ENCODE measurements around the gene RESF1. TPM values are rescaled to one million over a fixed set of nuclear protein-coding genes. Genes with fewer than 3 reads are reported as not detected.

Gene RESF1
- total RNA-seq, 1 experiment from 2014 or later, result 14.8 TPM

- Histone ChIP-seq H2AFZ (ENCODE audit: low read length) (no peak overlapping the region), H3K9me2 (replicated peaks; ENCODE audit: low read length) (no peaks in the 10 kb centered on the region), H3K27me3 (ENCODE audit: low read length) (no peaks in the 10 kb centered on the region), H3K4me3 (ENCODE audit: low read length) (peak overlapping the region; percentile 90), H3K4me1 (ENCODE audit: insufficient read depth, low read length) (peaks cover 14% of the 10 kb centered on the region; the same call in 1 of the 2 replicates), H3K4me2 (ENCODE audit: low read length) (peak overlapping the region; percentile 86), H3K27ac (ENCODE audit: low read length) (no peak overlapping the region), H3K9ac (ENCODE audit: low read length) (no peak overlapping the region), H3K36me3 (ENCODE audit: low read depth, low read length) (0 out of 2 replicates have a peak, but pooled peaks cover 3% of the 10 kb centered on the region), H3K9me3 (ENCODE audit: low read length) (no peaks in the 10 kb centered on the region), H4K20me1 (ENCODE audit: low read length) (no peaks in the 10 kb centered on the region), H3F3A (ENCODE audit: low read length, unreplicated experiment) (no peaks in the 10 kb centered on the region), H3K79me2 (ENCODE audit: low read length) (peaks cover 46% of the 10 kb centered on the region)
- DNase-seq, result no peak
- no TSS peak for BruUV-seq (replicated peaks)
- ChIA-PET POLR2A (ENCODE audit: unreplicated experiment) (no interaction called here), CTCF (no interaction called here)
- ATAC-seq, result no peak
- TF ChIP-seq EZH2phosphoT487 (IDR thresholded peaks at IDR 0.05; ENCODE audit: borderline replicate concordance, low read length), result no peak
- TF ChIP-seq EZH2 (IDR thresholded peaks at IDR 0.05; ENCODE audit: low read length, unreplicated experiment), result no peak
- TF ChIP-seq CTCF (conservative IDR thresholded peaks at IDR 0.05; ENCODE audit: low read depth, low read length), result no peak
- intact Hi-C loops (cut with micrococcal nuclease), result loop anchor here (2.0 to 10.0 kb wide), 4 partner anchors 90 to 351 kb away; partner anchors contain the start of gene ETFBKMT
Measured at GRCh38 chr12:31961137-31961536, 1.9 kb downstream of the RESF1 start.

GRCh38 chr12:31962076-31962475, 2.9 kb downstream of the RESF1 start:
- no peak overlapping the region for H2AFZ ChIP-seq (ENCODE audit: low read length)
- H3K4me3 ChIP-seq (ENCODE audit: low read length), result no peak overlapping the region
- BruUV-seq (replicated peaks), result no TSS peak
- no peaks in the 10 kb centered on the region for H3F3A ChIP-seq (ENCODE audit: low read length, unreplicated experiment)
- ATAC-seq (no peak), DNase-seq (no peak)
- H3K4me2 ChIP-seq (ENCODE audit: low read length), result no peak overlapping the region
- no peaks in the 10 kb centered on the region for H3K9me3 ChIP-seq (ENCODE audit: low read length)
- H3K9ac ChIP-seq (ENCODE audit: low read length), result no peak overlapping the region
- CTCF ChIA-PET, result no interaction called here
- TF ChIP-seq CTCF (conservative IDR thresholded peaks at IDR 0.05; ENCODE audit: low read depth, low read length) (no peak), EZH2phosphoT487 (IDR thresholded peaks at IDR 0.05; ENCODE audit: borderline replicate concordance, low read length) (no peak), EZH2 (IDR thresholded peaks at IDR 0.05; ENCODE audit: low read length, unreplicated experiment) (no peak)
- H4K20me1 ChIP-seq (ENCODE audit: low read length), result no peaks in the 10 kb centered on the region
- H3K36me3 ChIP-seq (ENCODE audit: low read depth, low read length), result 0 out of 2 replicates have a peak, but pooled peaks cover 3% of the 10 kb centered on the region
- no peaks in the 10 kb centered on the region for H3K9me2 ChIP-seq (replicated peaks; ENCODE audit: low read length)
- H3K79me2 ChIP-seq (ENCODE audit: low read length), result peaks cover 53% of the 10 kb centered on the region
- peaks cover 14% of the 10 kb centered on the region; the same call in 1 of the 2 replicates for H3K4me1 ChIP-seq (ENCODE audit: insufficient read depth, low read length)
- intact Hi-C loops (cut with micrococcal nuclease), result loop anchor here (5.0 to 10.0 kb wide), 3 partner anchors 277 to 350 kb away; partner anchors contain the start of gene ETFBKMT
- no peaks in the 10 kb centered on the region for H3K27me3 ChIP-seq (ENCODE audit: low read length)
- POLR2A ChIA-PET (ENCODE audit: unreplicated experiment), result no interaction called here
- no peak overlapping the region for H3K27ac ChIP-seq (ENCODE audit: low read length)

- no peaks in the 10 kb centered on the region for H3K27me3 ChIP-seq (ENCODE audit: low read length)
- H3K9ac ChIP-seq (ENCODE audit: low read length), result no peak overlapping the region
- DNase-seq, result no peak
- 0 out of 2 replicates have a peak, but pooled peaks cover 3% of the 10 kb centered on the region for H3K36me3 ChIP-seq (ENCODE audit: low read depth, low read length)
- no peak overlapping the region for H3K4me2 ChIP-seq (ENCODE audit: low read length)
- H2AFZ ChIP-seq (ENCODE audit: low read length), result no peak overlapping the region
- H3K27ac ChIP-seq (ENCODE audit: low read length), result no peak overlapping the region
- H3K9me3 ChIP-seq (ENCODE audit: low read length), result no peaks in the 10 kb centered on the region
- H3K4me1 ChIP-seq (ENCODE audit: insufficient read depth, low read length), result peaks cover 10% of the 10 kb centered on the region; the same call in 1 of the 2 replicates
- no peaks in the 10 kb centered on the region for H4K20me1 ChIP-seq (ENCODE audit: low read length)
- CTCF ChIA-PET, result no interaction called here
- no peaks in the 10 kb centered on the region for H3K9me2 ChIP-seq (replicated peaks; ENCODE audit: low read length)
- H3K4me3 ChIP-seq (ENCODE audit: low read length), result no peak overlapping the region
- no peak for TF ChIP-seq EZH2 (IDR thresholded peaks at IDR 0.05; ENCODE audit: low read length, unreplicated experiment)
- no peak for TF ChIP-seq CTCF (conservative IDR thresholded peaks at IDR 0.05; ENCODE audit: low read depth, low read length)
- no peak for TF ChIP-seq EZH2phosphoT487 (IDR thresholded peaks at IDR 0.05; ENCODE audit: borderline replicate concordance, low read length)
- H3K79me2 ChIP-seq (ENCODE audit: low read length), result peaks cover 60% of the 10 kb centered on the region
- POLR2A ChIA-PET (ENCODE audit: unreplicated experiment), result no interaction called here
- no TSS peak for BruUV-seq (replicated peaks)
- ATAC-seq, result no peak
- no peaks in the 10 kb centered on the region for H3F3A ChIP-seq (ENCODE audit: low read length, unreplicated experiment)
- intact Hi-C loops (cut with micrococcal nuclease), result loop anchor here (5.0 to 10.0 kb wide), 3 partner anchors 279 to 348 kb away; partner anchors contain the start of gene ETFBKMT
Measured at GRCh38 chr12:31964280-31964679, 5.1 kb downstream of the RESF1 start.

Measured in PC-3 (cell line).